Fibroblast of lung (primary cell): ENCODE data around the gene PIK3R1.

Experiments used
- CTCF ChIP-seq, 2 donors: IDR thresholded peaks in 1 of 2; conservative IDR thresholded peaks in 1 of 2; 1 replicate in 1 of 2; 2 replicates in 1 of 2; pipeline ENCODE4 v1.5.1; 2011 to 2012; ENCODE audit warnings: low read length in 2 of 2, control low read depth in 1 of 2, inconsistent platforms in 1 of 2, low read depth in 1 of 2, mild to moderate bottlenecking in 1 of 2
- EZH2 ChIP-seq: IDR thresholded peaks from 2 replicates; pipeline ENCODE4 v1.5.1; 2012; ENCODE audit warnings: low read length, control low read depth, mild to moderate bottlenecking; ENCODE audit errors: missing control alignments

- TF ChIP-seq CTCF (conservative IDR thresholded peaks at IDR 0.05 in 1 of 2, IDR thresholded peaks at IDR 0.05 in 1 of 2; ENCODE audit: low read depth in 1 of 2, low read length in 2 of 2): no peak
- no peak for TF ChIP-seq EZH2
Measured at GRCh38 chr5:68219161-68219816, 3.7 kb downstream of the PIK3R1 start.
